ENCODE measurements around the gene TRIM6. TPM values are rescaled to one million over a fixed set of nuclear protein-coding genes. Genes with fewer than 3 reads are reported as not detected.

TRIM6 gene
- total and polyA plus RNA-seq, 8 donors: 0.87 to 10.3 (median 1.8) TPM; not detected in 2

GRCh38 chr11:5608808-5609207, 12.4 kb downstream of the TRIM6 start:
- WGBS, 5 donors: 77 to 91% (median 86%) methylated on average over 6 of the region's 6 CpGs
- Histone ChIP-seq H3K4me1 (peaks cover 0 to 9% (median 0%) of the 10 kb centered on the region in 4 donors), H3K9me3 (no peaks in the 10 kb centered on the region), H3K36me3 (peaks cover 0 to 23% (median 5%) of the 10 kb centered on the region in 4 donors), H3K4me3 (no peak overlapping the region), H3K27me3 (no peaks in the 10 kb centered on the region), H3K27ac (no peak overlapping the region)
- intact Hi-C loops (cut with DNase I; ENCODE audit: low total_unique reads): no loop called here
- DNase-seq: no peak
- no peak for TF ChIP-seq POLR2AphosphoS5 (IDR thresholded peaks at IDR 0.05)
- no peak for TF ChIP-seq EP300 (IDR thresholded peaks at IDR 0.05)
- no peak for TF ChIP-seq CTCF (IDR thresholded peaks at IDR 0.05)
- no peak for TF ChIP-seq POLR2A (IDR thresholded peaks at IDR 0.05)

GRCh38 chr11:5610446-5610845, 14.0 kb downstream of the TRIM6 start:
- Histone ChIP-seq H3K27me3 (no peaks in the 10 kb centered on the region), H3K4me1 (peaks cover 0 to 9% (median 0%) of the 10 kb centered on the region in 4 donors), H3K4me3 (no peak overlapping the region), H3K36me3 (peaks cover 0 to 17% (median 5%) of the 10 kb centered on the region in 4 donors), H3K9me3 (no peaks in the 10 kb centered on the region), H3K27ac (no peak overlapping the region)
- 73 to 90% (median 84%) methylated on average over 5 of the region's 5 CpGs for whole genome bisulfite sequencing, 5 donors
- no peak for DNase-seq
- intact Hi-C loops (cut with DNase I; ENCODE audit: low total_unique reads): no loop called here
- TF ChIP-seq EP300 (IDR thresholded peaks at IDR 0.05) (no peak), CTCF (IDR thresholded peaks at IDR 0.05) (no peak), POLR2A (IDR thresholded peaks at IDR 0.05) (no peak), POLR2AphosphoS5 (IDR thresholded peaks at IDR 0.05) (no peak)

- no peak for DNase-seq
- H3K4me3 ChIP-seq: no peak overlapping the region
- intact Hi-C loops (cut with DNase I; ENCODE audit: low total_unique reads): no loop called here
- peaks cover 0 to 17% (median 5%) of the 10 kb centered on the region in 4 donors for H3K36me3 ChIP-seq
- TF ChIP-seq CTCF (IDR thresholded peaks at IDR 0.05): no peak
- no peak for TF ChIP-seq EP300 (IDR thresholded peaks at IDR 0.05)
- TF ChIP-seq POLR2A (IDR thresholded peaks at IDR 0.05): no peak
- TF ChIP-seq POLR2AphosphoS5 (IDR thresholded peaks at IDR 0.05): no peak
- no peaks in the 10 kb centered on the region for H3K9me3 ChIP-seq
- H3K27ac ChIP-seq: no peak overlapping the region
- peaks cover 0 to under 1% (median 0%) of the 10 kb centered on the region in 4 donors for H3K4me1 ChIP-seq
- no peaks in the 10 kb centered on the region for H3K27me3 ChIP-seq
- WGBS, 5 donors: 90 to 97% (median 92%) methylated on average over 11 of the region's 11 CpGs
These were observed 15.2 kb downstream of the TRIM6 start for GRCh38 chr11:5611627-5612026.

- TF ChIP-seq POLR2AphosphoS5 (IDR thresholded peaks at IDR 0.05) (no peak), POLR2A (IDR thresholded peaks at IDR 0.05) (no peak), CTCF (IDR thresholded peaks at IDR 0.05) (no peak), EP300 (IDR thresholded peaks at IDR 0.05) (no peak)
These were observed 22.4 kb downstream of the TRIM6 start for GRCh38 chr11:5618807-5619206.

More at GRCh38 chr11:5618807-5619206, 22.4 kb downstream of the TRIM6 start:
- H3K4me1 ChIP-seq: peaks cover 10 to 20% (median 15%) of the 10 kb centered on the region in 4 donors
- WGBS, 5 donors: 67 to 77% (median 71%) methylated on average over 3 of the region's 3 CpGs
- no peak for DNase-seq
- H3K4me3 ChIP-seq: no peak overlapping the region
- no peaks in the 10 kb centered on the region for H3K9me3 ChIP-seq
- H3K36me3 ChIP-seq: no peaks in the 10 kb centered on the region
- intact Hi-C loops (cut with DNase I; ENCODE audit: low total_unique reads): no loop called here
- no peaks in the 10 kb centered on the region for H3K27me3 ChIP-seq
- H3K27ac ChIP-seq: no peak overlapping the region

Data from stomach (tissue), 9 donors.